Neural cell (in vitro differentiated cells): ENCODE results near the gene MYO3B. TPM values are rescaled to one million over a fixed set of nuclear protein-coding genes. Genes with fewer than 3 reads are reported as not detected.

Experiments used
- H2AFZ ChIP-seq: fragments of 200-600, 300-800 bp; sonication (generic), shearing (Covaris generic); 2 replicates; pipeline ENCODE4 v1.6.0; 2014; ENCODE audit warnings: low read depth, mild to moderate bottlenecking, antibody characterized with exemption, low read length, moderate library complexity
- H3F3A ChIP-seq: fragments of 200-600 bp; shearing (Covaris generic); 2 replicates; pipeline ENCODE4 v1.6.1; 2016; ENCODE audit warnings: mild to moderate bottlenecking, moderate library complexity, mixed read lengths, antibody characterized with exemption, low read length; ENCODE audit not compliant: insufficient read depth, poor library complexity, severe bottlenecking
- H3K27ac ChIP-seq: fragments of 200-600, 300-800 bp; sonication (generic), shearing (Covaris generic); 2 replicates; pipeline ENCODE4 v1.5.1; 2014; ENCODE audit warnings: mild to moderate bottlenecking, low read length, moderate library complexity
- H3K27me3 ChIP-seq: fragments of 300-800, 200-600 bp; sonication (generic), shearing (Covaris generic); 2 replicates; pipeline ENCODE4 v1.6.0; 2014; ENCODE audit warnings: mild to moderate bottlenecking, low read depth, low read length, moderate library complexity; ENCODE audit not compliant: insufficient read depth
- H3K36me3 ChIP-seq: fragments of 300-800, 200-600 bp; sonication (generic), shearing (Covaris generic); 2 replicates; pipeline ENCODE4 v1.5.1; 2014; ENCODE audit warnings: mild to moderate bottlenecking, antibody characterized with exemption, low read length, moderate library complexity; ENCODE audit not compliant: insufficient read depth
- H3K4me2 ChIP-seq: fragments of 300-800, 200-600 bp; sonication (generic), shearing (Covaris generic); 2 replicates; pipeline ENCODE4 v1.6.0; 2014; ENCODE audit warnings: mild to moderate bottlenecking, low read length
- H3K4me3 ChIP-seq: fragments of 300-800, 200-600 bp; sonication (generic), shearing (Covaris generic); 2 replicates; pipeline ENCODE4 v1.5.1; 2014; ENCODE audit warnings: mild to moderate bottlenecking, low read length, moderate library complexity
- H3K79me2 ChIP-seq: fragments of 200-600 bp; shearing (Covaris generic); replicated peaks from 2 replicates; pipeline ENCODE4 v1.6.0; 2014; ENCODE audit warnings: mild to moderate bottlenecking, low read length, moderate library complexity; ENCODE audit not compliant: insufficient read depth
- H3K9ac ChIP-seq: fragments of 300-800, 200-600 bp; sonication (generic), shearing (Covaris generic); 2 replicates; pipeline ENCODE4 v1.6.1; 2016; ENCODE audit warnings: mild to moderate bottlenecking, low read length, mixed read lengths
- H3K9me2 ChIP-seq: fragments of 200-600 bp; shearing (Covaris generic); 2 replicates; pipeline ENCODE4 v1.6.1; 2016; ENCODE audit warnings: mild to moderate bottlenecking, low read length, mixed read lengths; ENCODE audit not compliant: insufficient read depth
- H3K9me3 ChIP-seq: fragments of 200-600, 300-800 bp; sonication (generic), shearing (Covaris generic); 2 replicates; pipeline ENCODE4 v1.6.1; 2016; ENCODE audit warnings: mild to moderate bottlenecking, mixed run types, low read length, moderate library complexity, mixed read lengths
- H4K20me1 ChIP-seq: fragments of 200-600 bp; shearing (Covaris generic); 2 replicates; pipeline ENCODE4 v1.6.1; 2016; ENCODE audit warnings: mild to moderate bottlenecking, mixed run types; ENCODE audit not compliant: insufficient read depth
- CTCF ChIP-seq: fragments of 450-650 bp; IDR thresholded peaks from 2 replicates; pipeline ENCODE4 v1.5.1; 2014; ENCODE audit warnings: antibody characterized with exemption, mild to moderate bottlenecking, moderate library complexity; ENCODE audit not compliant: poor library complexity, severe bottlenecking
- EP300 ChIP-seq: fragments of 450-650 bp; conservative IDR thresholded peaks from 2 replicates; pipeline ENCODE4 v1.6.1; 2014; ENCODE audit warnings: antibody characterized with exemption, mild to moderate bottlenecking, moderate library complexity; ENCODE audit not compliant: poor library complexity, severe bottlenecking
- EZH2 ChIP-seq: fragments of 200-600, 300-800 bp; shearing (Covaris generic), sonication (generic); IDR thresholded peaks from 2 replicates; pipeline ENCODE4 v1.6.1; 2014; ENCODE audit warnings: antibody characterized with exemption, low read length, borderline replicate concordance, mild to moderate bottlenecking; ENCODE audit not compliant: insufficient read depth, poor library complexity, severe bottlenecking
- MXI1 ChIP-seq: fragments of 450-650 bp; conservative IDR thresholded peaks from 2 replicates; pipeline ENCODE4 v1.6.1; 2014; ENCODE audit warnings: antibody characterized with exemption, mild to moderate bottlenecking; ENCODE audit not compliant: poor library complexity, severe bottlenecking
- POLR2AphosphoS5 ChIP-seq: IDR thresholded peaks from 2 replicates; pipeline ENCODE4 v1.6.1; 2012
- RAD21 ChIP-seq: fragments of 450-650 bp; conservative IDR thresholded peaks from 2 replicates; pipeline ENCODE4 v1.6.1; 2014; ENCODE audit warnings: antibody characterized with exemption, mild to moderate bottlenecking, moderate library complexity
- REST ChIP-seq: IDR thresholded peaks from 2 replicates; pipeline ENCODE4 v1.6.1; 2012; ENCODE audit warnings: borderline replicate concordance
- SMC3 ChIP-seq: fragments of 450-650 bp; conservative IDR thresholded peaks from 2 replicates; pipeline ENCODE4 v1.6.1; 2014; ENCODE audit warnings: antibody characterized with exemption, mild to moderate bottlenecking, moderate library complexity; ENCODE audit not compliant: poor library complexity
- TAF1 ChIP-seq: IDR thresholded peaks from 2 replicates; pipeline ENCODE4 v1.6.1; 2012; ENCODE audit warnings: low read depth
- polyA plus RNA-seq: library from polyadenylated mRNA; depleted of rRNA; stranded (reverse); fragments of >200 nt; gene quantifications from 2 replicates; pipeline ENCODE4 v1.2.3, GENCODE V29; 2014

The MYO3B gene
- polyA plus RNA-seq, 1 donor from 2014 or later: 0.11 TPM

- Histone ChIP-seq H3K36me3 (no peaks in the 10 kb centered on the region), H4K20me1 (no peaks in the 10 kb centered on the region), H2AFZ (no peak overlapping the region), H3K9ac (no peak overlapping the region), H3K4me3 (no peak overlapping the region), H3K27me3 (no peaks in the 10 kb centered on the region), H3K9me2 (no peaks in the 10 kb centered on the region), H3K9me3 (no peaks in the 10 kb centered on the region), H3F3A (no peaks in the 10 kb centered on the region), H3K79me2 (no peaks in the 10 kb centered on the region), H3K4me2 (no peak overlapping the region), H3K27ac (no peak overlapping the region)
- TF ChIP-seq MXI1: no peak
Observed at GRCh38 chr2:170525566-170525900, 347.6 kb downstream of the MYO3B start.

- Histone ChIP-seq H2AFZ (no peak overlapping the region), H3K27me3 (no peaks in the 10 kb centered on the region), H3K36me3 (no peaks in the 10 kb centered on the region), H3K27ac (no peak overlapping the region), H3K9ac (no peak overlapping the region), H4K20me1 (no peaks in the 10 kb centered on the region), H3K9me3 (no peaks in the 10 kb centered on the region), H3K4me3 (no peak overlapping the region), H3K79me2 (no peaks in the 10 kb centered on the region), H3K4me2 (no peak overlapping the region), H3F3A (no peaks in the 10 kb centered on the region), H3K9me2 (no peaks in the 10 kb centered on the region)
- no peak for TF ChIP-seq CTCF
- TF ChIP-seq SMC3: no peak
- TF ChIP-seq MXI1: no peak
- no peak for TF ChIP-seq EZH2
- no peak for TF ChIP-seq EP300
- TF ChIP-seq REST: no peak
- TF ChIP-seq POLR2AphosphoS5: no peak
- no peak for TF ChIP-seq TAF1
Observed at GRCh38 chr2:170530284-170530745, 352.4 kb downstream of the MYO3B start.

- no peak overlapping the region for H2AFZ ChIP-seq
- H4K20me1 ChIP-seq: no peaks in the 10 kb centered on the region
- no peaks in the 10 kb centered on the region for H3K9me3 ChIP-seq
- no peaks in the 10 kb centered on the region for H3K9me2 ChIP-seq
- no peaks in the 10 kb centered on the region for H3K36me3 ChIP-seq
- no peak overlapping the region for H3K9ac ChIP-seq
- no peaks in the 10 kb centered on the region for H3F3A ChIP-seq
- no peak overlapping the region for H3K4me3 ChIP-seq
- no peak overlapping the region for H3K27ac ChIP-seq
- no peaks in the 10 kb centered on the region for H3K79me2 ChIP-seq
- TF ChIP-seq TAF1: no peak
- TF ChIP-seq POLR2AphosphoS5: no peak
- no peak for TF ChIP-seq RAD21
- TF ChIP-seq EP300: no peak
- TF ChIP-seq EZH2: no peak
- TF ChIP-seq CTCF: no peak
- TF ChIP-seq SMC3: no peak
- no peak for TF ChIP-seq MXI1
- no peak for TF ChIP-seq REST
- H3K4me2 ChIP-seq: no peak overlapping the region
- H3K27me3 ChIP-seq: no peaks in the 10 kb centered on the region
Observed at GRCh38 chr2:170530803-170531564, 353.0 kb downstream of the MYO3B start.
